ENCODE data around the gene MPHOSPH6.
"Not testable (repeated sequence)": the region's sequence is repeated elsewhere in the genome, so short reads cannot be mapped to it uniquely, and the experiment has no call there.

- TF ChIP-seq, protein P1, sequence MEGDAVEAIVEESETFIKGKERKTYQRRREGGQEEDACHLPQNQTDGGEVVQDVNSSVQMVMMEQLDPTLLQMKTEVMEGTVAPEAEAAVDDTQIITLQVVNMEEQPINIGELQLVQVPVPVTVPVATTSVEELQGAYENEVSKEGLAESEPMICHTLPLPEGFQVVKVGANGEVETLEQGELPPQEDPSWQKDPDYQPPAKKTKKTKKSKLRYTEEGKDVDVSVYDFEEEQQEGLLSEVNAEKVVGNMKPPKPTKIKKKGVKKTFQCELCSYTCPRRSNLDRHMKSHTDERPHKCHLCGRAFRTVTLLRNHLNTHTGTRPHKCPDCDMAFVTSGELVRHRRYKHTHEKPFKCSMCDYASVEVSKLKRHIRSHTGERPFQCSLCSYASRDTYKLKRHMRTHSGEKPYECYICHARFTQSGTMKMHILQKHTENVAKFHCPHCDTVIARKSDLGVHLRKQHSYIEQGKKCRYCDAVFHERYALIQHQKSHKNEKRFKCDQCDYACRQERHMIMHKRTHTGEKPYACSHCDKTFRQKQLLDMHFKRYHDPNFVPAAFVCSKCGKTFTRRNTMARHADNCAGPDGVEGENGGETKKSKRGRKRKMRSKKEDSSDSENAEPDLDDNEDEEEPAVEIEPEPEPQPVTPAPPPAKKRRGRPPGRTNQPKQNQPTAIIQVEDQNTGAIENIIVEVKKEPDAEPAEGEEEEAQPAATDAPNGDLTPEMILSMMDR (IDR thresholded peaks at IDR 0.05; ENCODE audit: extremely low read depth in 1 of 2, insufficient read depth in 1 of 2, low read depth in 1 of 2, low read length in 2 of 2): not testable (repeated sequence)
- not testable (repeated sequence) for TF ChIP-seq MYC (IDR thresholded peaks at IDR 0.05; ENCODE audit: low read depth, low read length); EZH2 (IDR thresholded peaks at IDR 0.05; ENCODE audit: borderline replicate concordance, low read depth, low read length, severe bottlenecking); JUN (IDR thresholded peaks at IDR 0.05; ENCODE audit: borderline replicate concordance, insufficient read depth, insufficient read length, low read depth); POLR2A (IDR thresholded peaks at IDR 0.05; ENCODE audit: low read depth, low read length)
Measured at GRCh38 chr16:82139286-82139571, 30.8 kb downstream of the MPHOSPH6 start.

Data from endothelial cell of umbilical vein (primary cell).